K562 (cell line): ENCODE data around the gene SNCB. TPM values are rescaled to one million over a fixed set of nuclear protein-coding genes. Genes with fewer than 3 reads are reported as not detected.
A peak's percentile ranks its signal among the peaks of the same experiment; 100 is the strongest.

Experiments used
- CAMTA2 ChIP-seq: fragments of 250-450 bp; sonication (Bioruptor Pico); conservative IDR thresholded peaks from 2 replicates; pipeline ENCODE4 v1.5.1; 2022
- CBX5 ChIP-seq: IDR thresholded peaks from 2 replicates; pipeline ENCODE4 v1.6.1; 2014; ENCODE audit warnings: low read depth, borderline replicate concordance
- CC2D1A ChIP-seq: fragments of 450-650 bp; IDR thresholded peaks from 2 replicates; pipeline ENCODE4 v1.6.1; 2017; ENCODE audit warnings: mild to moderate bottlenecking
- CREM ChIP-seq: IDR thresholded peaks from 2 replicates; pipeline ENCODE4 v1.6.1; 2014; ENCODE audit warnings: antibody characterized with exemption, low read depth
- CTCFL ChIP-seq: IDR thresholded peaks from 2 replicates; pipeline ENCODE4 v1.6.1; 2011; ENCODE audit warnings: borderline replicate concordance, low read depth, mild to moderate bottlenecking, moderate library complexity, low read length; ENCODE audit not compliant: insufficient read depth, poor library complexity, severe bottlenecking
- DIDO1 ChIP-seq: fragments of 450-650 bp; IDR thresholded peaks from 2 replicates; pipeline ENCODE4 v1.6.1; 2016; ENCODE audit warnings: low read depth, missing biosample characterization, missing genetic modification characterization
- FOXP4 ChIP-seq: sonication (generic); formaldehyde crosslinking; IDR thresholded peaks from 2 replicates; pipeline ENCODE4 v1.8.0; 2022; ENCODE audit warnings: mild to moderate bottlenecking, missing genetic modification reagents, borderline replicate concordance
- GATAD2B ChIP-seq: fragments of 450-650 bp; IDR thresholded peaks from 2 replicates; pipeline ENCODE4 v1.6.1; 2017; ENCODE audit warnings: mild to moderate bottlenecking, borderline replicate concordance
- HNRNPUL1 ChIP-seq: fragments of 200-400 bp; formaldehyde crosslinking; IDR thresholded peaks from 2 replicates; pipeline ENCODE4 v1.6.1; 2017; ENCODE audit warnings: low read length
- HSF4 ChIP-seq: fragments of 250-450 bp; sonication (Bioruptor Pico); IDR thresholded peaks from 2 replicates; pipeline ENCODE4 v2.1.2; 2022; ENCODE audit warnings: mild to moderate bottlenecking, moderate library complexity, borderline replicate concordance
- MBD2 ChIP-seq: sonication (generic); IDR thresholded peaks from 2 replicates; pipeline ENCODE4 v1.6.1; 2016; ENCODE audit warnings: low read depth, borderline replicate concordance
- NFE2 ChIP-seq: IDR thresholded peaks from 2 replicates; pipeline ENCODE4 v1.6.1; 2014; ENCODE audit warnings: antibody characterized with exemption, low read depth
- PHB ChIP-seq: fragments of 250-450 bp; sonication (Bioruptor Pico); IDR thresholded peaks from 2 replicates; pipeline ENCODE4 v1.5.0; 2021
- RBM22 ChIP-seq: fragments of 200-400 bp; formaldehyde crosslinking; IDR thresholded peaks from 2 replicates; pipeline ENCODE4 v1.6.1; 2018; ENCODE audit warnings: low read length, low read depth; ENCODE audit not compliant: poor library complexity, severe bottlenecking
- SAFB2 ChIP-seq: fragments of 200-400 bp; formaldehyde crosslinking; IDR thresholded peaks from 2 replicates; pipeline ENCODE4 v1.6.1; 2018; ENCODE audit warnings: borderline replicate concordance, low read length, low read depth, moderate library complexity; ENCODE audit not compliant: severe bottlenecking
- SMARCB1 ChIP-seq: IDR thresholded peaks from 2 replicates; pipeline ENCODE4 v1.6.1; 2011; ENCODE audit warnings: improper control_type of control experiment, low read depth; ENCODE audit not compliant: insufficient read length
- SP2 ChIP-seq: IDR thresholded peaks from 2 replicates; pipeline ENCODE4 v1.6.1; 2011; ENCODE audit warnings: mild to moderate bottlenecking, low read depth, low read length, moderate library complexity; ENCODE audit not compliant: poor library complexity, severe bottlenecking; ENCODE audit errors: extremely low read depth
- STAG1 ChIP-seq: sonication (generic); formaldehyde crosslinking; IDR thresholded peaks from 2 replicates; pipeline ENCODE4 v1.5.0; 2020; ENCODE audit warnings: missing genetic modification reagents, borderline replicate concordance
- TAF7 ChIP-seq: fragments of 450-650 bp; IDR thresholded peaks from 2 replicates; pipeline ENCODE4 v1.6.1; 2016; ENCODE audit warnings: missing genetic modification characterization, missing compliant biosample characterization
- TEAD2 ChIP-seq: fragments of 450-650 bp; IDR thresholded peaks from 2 replicates; pipeline ENCODE4 v1.6.1; 2016; ENCODE audit warnings: missing genetic modification characterization, control low read depth, missing compliant biosample characterization
- THRA ChIP-seq: fragments of 450-650 bp; IDR thresholded peaks from 2 replicates; pipeline ENCODE4 v1.6.1; 2017; ENCODE audit warnings: mild to moderate bottlenecking, moderate library complexity
- ZNF12 ChIP-seq: sonication (generic); formaldehyde crosslinking; IDR thresholded peaks from 2 replicates; pipeline ENCODE4 v1.4.0; 2020; ENCODE audit warnings: mild to moderate bottlenecking, missing genetic modification reagents
- ZNF146 ChIP-seq: IDR thresholded peaks from one replicate; pipeline ENCODE4 v1.6.1; 2018; ENCODE audit warnings: missing compliant biosample characterization; ENCODE audit not compliant: unreplicated experiment
- ZNF174 ChIP-seq: fragments of 250-450 bp; sonication (Bioruptor Pico); IDR thresholded peaks from 2 replicates; pipeline ENCODE4 v1.4.0; 2020; ENCODE audit warnings: mild to moderate bottlenecking
- ZNF551 ChIP-seq: fragments of 250-450 bp; sonication (Bioruptor Pico); IDR thresholded peaks from 2 replicates; pipeline ENCODE4 v1.5.0; 2021; ENCODE audit warnings: mild to moderate bottlenecking, moderate library complexity
- polyA plus RNA-seq, 8 experiments: library from polyadenylated mRNA; depleted of rRNA in 4 of 8; stranded (reverse) in 5 of 8; unstranded in 3 of 8; fragments of >200 nt; fragmentation: Nextera tagmentation in 2 of 8; fragmentation: Illumina TruSeq in 1 of 8; extraction: Ambion mirVana in 2 of 8; extraction: Trizol in 1 of 8; gene quantifications; 2 replicates each; pipeline versions ENCODE4 v1.2.1 to v1.2.3, GENCODE V29; 2011 to 2014; ENCODE audit warnings: inconsistent platforms in 1 of 8, missing spikeins in 1 of 8
- total RNA-seq, 7 experiments: library from RNA; depleted of rRNA in 6 of 7; stranded (reverse); fragments of >200 nt in 6 of 7; fragmentation: Illumina TruSeq in 2 of 7; extraction: Trizol in 2 of 7; gene quantifications; 2 replicates each; pipeline versions ENCODE4 v1.2.1 to v1.2.3, GENCODE V29; 2011 to 2021; ENCODE audit warnings: low replicate concordance in 1 of 7

Gene SNCB
- total and polyA plus RNA-seq, 9 of the 15 experiments (the other 6 are each of a cell fraction or from before 2014, with no cell fraction given), result not detected

GRCh38 chr5:176647030-176647842, 16.9 kb upstream of the SNCB start, which contains the start of gene TSPAN17 (continued):
- TF ChIP-seq FOXP4 (no peak), STAG1 (CRISPR knock-in tag) (no peak), TEAD2 (tag) (no peak), CAMTA2 (CRISPR knock-in tag) (no peak), DIDO1 (tag) (no peak), ZNF551 (CRISPR knock-in tag) (no peak), CC2D1A (no peak), PHB (CRISPR knock-in tag) (no peak), ZNF146 (no peak), GATAD2B (no peak), CREM (peak; percentile 84), ZNF174 (CRISPR knock-in tag) (no peak), CBX5 (no peak), THRA (no peak), ZNF12 (CRISPR knock-in tag) (no peak; the same call in 1 of the 2 replicates), HNRNPUL1 (no peak), RBM22 (no peak), SMARCB1 (no peak), MBD2 (peak; percentile 45; the same call in 1 of the 2 replicates), NFE2 (no peak), SP2 (peak; percentile 3), TAF7 (tag) (no peak), SAFB2 (no peak), CTCFL (no peak), HSF4 (CRISPR knock-in tag) (no peak)
